Measurements from ENCODE around the gene TOMM20.

Gene TOMM20

GRCh38 chr1:235069577-235070563, 58.8 kb downstream of the TOMM20 start:
- no peaks in the 10 kb centered on the region for H4K20me1 ChIP-seq (ENCODE audit: low read depth, low read length)
- no peaks in the 10 kb centered on the region for H3K79me2 ChIP-seq (ENCODE audit: insufficient read depth, low read length)
- no peaks in the 10 kb centered on the region for H3K27me3 ChIP-seq (ENCODE audit: low read length)
- H3K4me3 ChIP-seq (ENCODE audit: insufficient read depth, low read length, poor library complexity, severe bottlenecking), result no peak overlapping the region
- no peaks in the 10 kb centered on the region for H3K9me3 ChIP-seq (ENCODE audit: insufficient read depth, low read length)
- no peaks in the 10 kb centered on the region for H3K36me3 ChIP-seq (ENCODE audit: low read length)
- H3F3A ChIP-seq (ENCODE audit: insufficient read depth), result peaks cover 8% of the 10 kb centered on the region
- H3K9me2 ChIP-seq (replicated peaks; ENCODE audit: insufficient read depth, low read length), result no peaks in the 10 kb centered on the region
- TF ChIP-seq EZH2phosphoT487 (conservative IDR thresholded peaks at IDR 0.05; ENCODE audit: low read length), result no peak
- no peak for TF ChIP-seq CTCF (IDR thresholded peaks at IDR 0.05; ENCODE audit: insufficient read depth, low read length, poor library complexity, severe bottlenecking)
- no peak overlapping the region for H3K9ac ChIP-seq (ENCODE audit: low read length)
- H3K4me2 ChIP-seq (ENCODE audit: low read depth, low read length, poor library complexity, severe bottlenecking), result no peak overlapping the region
- H3K27ac ChIP-seq (ENCODE audit: low read depth, low read length), result no peak overlapping the region
- H2AFZ ChIP-seq (ENCODE audit: low read depth, low read length, severe bottlenecking), result no peak overlapping the region

GRCh38 chr1:235069176-235069575, 59.5 kb downstream of the TOMM20 start:
- H3K4me3 ChIP-seq (ENCODE audit: insufficient read depth, low read length, poor library complexity, severe bottlenecking), result no peak overlapping the region
- no peak overlapping the region for H3K4me2 ChIP-seq (ENCODE audit: low read depth, low read length, poor library complexity, severe bottlenecking)
- H2AFZ ChIP-seq (ENCODE audit: low read depth, low read length, severe bottlenecking), result no peak overlapping the region
- no peaks in the 10 kb centered on the region for H3K27me3 ChIP-seq (ENCODE audit: low read length)
- TF ChIP-seq CTCF (IDR thresholded peaks at IDR 0.05; ENCODE audit: insufficient read depth, low read length, poor library complexity, severe bottlenecking) (no peak), EZH2phosphoT487 (conservative IDR thresholded peaks at IDR 0.05; ENCODE audit: low read length) (no peak)
- H3K9me3 ChIP-seq (ENCODE audit: insufficient read depth, low read length), result no peaks in the 10 kb centered on the region
- H3K9ac ChIP-seq (ENCODE audit: low read length), result no peak overlapping the region
- H4K20me1 ChIP-seq (ENCODE audit: low read depth, low read length), result no peaks in the 10 kb centered on the region
- H3K79me2 ChIP-seq (ENCODE audit: insufficient read depth, low read length), result no peaks in the 10 kb centered on the region
- no peaks in the 10 kb centered on the region for H3K9me2 ChIP-seq (replicated peaks; ENCODE audit: insufficient read depth, low read length)
- peaks cover 1% of the 10 kb centered on the region; the same call in 1 of the 2 replicates for H3F3A ChIP-seq (ENCODE audit: insufficient read depth)
- H3K36me3 ChIP-seq (ENCODE audit: low read length), result no peaks in the 10 kb centered on the region
- H3K27ac ChIP-seq (ENCODE audit: low read depth, low read length), result no peak overlapping the region

- H3K36me3 ChIP-seq (ENCODE audit: low read length), result no peaks in the 10 kb centered on the region
- H2AFZ ChIP-seq (ENCODE audit: low read depth, low read length, severe bottlenecking), result no peak overlapping the region
- no peak overlapping the region for H3K27ac ChIP-seq (ENCODE audit: low read depth, low read length)
- H3K4me2 ChIP-seq (ENCODE audit: low read depth, low read length, poor library complexity, severe bottlenecking), result no peak overlapping the region
- no peak overlapping the region for H3K9ac ChIP-seq (ENCODE audit: low read length)
- TF ChIP-seq EZH2phosphoT487 (conservative IDR thresholded peaks at IDR 0.05; ENCODE audit: low read length) (no peak), CTCF (IDR thresholded peaks at IDR 0.05; ENCODE audit: insufficient read depth, low read length, poor library complexity, severe bottlenecking) (no peak)
- H3K9me2 ChIP-seq (replicated peaks; ENCODE audit: insufficient read depth, low read length), result no peaks in the 10 kb centered on the region
- no peaks in the 10 kb centered on the region for H3K79me2 ChIP-seq (ENCODE audit: insufficient read depth, low read length)
- no peak overlapping the region for H3K4me3 ChIP-seq (ENCODE audit: insufficient read depth, low read length, poor library complexity, severe bottlenecking)
- H4K20me1 ChIP-seq (ENCODE audit: low read depth, low read length), result no peaks in the 10 kb centered on the region
- no peaks in the 10 kb centered on the region for H3K27me3 ChIP-seq (ENCODE audit: low read length)
- H3K9me3 ChIP-seq (ENCODE audit: insufficient read depth, low read length), result no peaks in the 10 kb centered on the region
- H3F3A ChIP-seq (ENCODE audit: insufficient read depth), result no peaks in the 10 kb centered on the region
Observed at GRCh38 chr1:235068158-235069121, 60.2 kb downstream of the TOMM20 start.
